Medulla oblongata (tissue), 1 donor: ENCODE data around the gene ZNF737.
"Not testable (repeated sequence)": the region's sequence is repeated elsewhere in the genome, so short reads cannot be mapped to it uniquely, and the experiment has no call there.

Experiments used
- DNase-seq: peaks from one replicate; pipeline ENCODE4 v3.0.0-alpha.2; 2015; ENCODE audit errors: extremely low spot score

Gene ZNF737

DNA sequence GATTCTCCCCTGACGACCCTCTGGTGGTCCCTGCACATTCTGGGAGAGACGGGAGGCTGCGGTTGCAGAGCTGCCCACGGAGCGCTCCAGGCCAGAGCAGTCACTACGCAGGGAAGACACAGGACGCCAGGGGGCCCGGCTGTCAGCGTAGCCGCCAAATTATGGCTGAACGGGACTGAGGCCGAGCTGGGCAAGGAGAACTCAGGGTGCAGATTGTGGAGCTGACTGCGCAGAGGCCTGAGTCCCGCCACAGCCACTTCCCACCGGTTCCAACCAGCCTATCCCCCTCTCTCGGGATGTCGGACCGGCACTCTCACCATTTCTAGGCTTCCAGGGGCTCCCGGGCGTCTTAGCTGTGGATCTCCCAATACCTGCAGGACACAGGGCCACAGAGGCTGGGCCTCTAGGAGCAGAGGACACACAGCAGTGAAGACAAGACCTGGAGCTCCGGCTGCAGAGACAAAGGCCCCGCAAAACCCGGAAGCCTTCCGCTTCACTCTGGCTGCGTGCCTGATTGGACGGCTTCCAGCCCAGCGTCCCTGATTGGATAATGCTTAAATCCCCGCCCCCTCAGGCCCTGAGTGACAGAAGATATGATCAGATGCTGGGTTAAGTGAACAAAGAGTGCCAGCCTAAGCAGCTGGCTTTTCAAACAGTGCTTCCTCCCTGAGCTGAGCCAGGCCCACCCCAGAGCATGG, at the start of gene ZNF737:
Gene ZNF737 (minus strand): TSS at position 461 of the 698 bp plus-strand sequence. CDS start 141 bp downstream, at position 320.
- DNase-seq: peak; percentile 99

DNA sequence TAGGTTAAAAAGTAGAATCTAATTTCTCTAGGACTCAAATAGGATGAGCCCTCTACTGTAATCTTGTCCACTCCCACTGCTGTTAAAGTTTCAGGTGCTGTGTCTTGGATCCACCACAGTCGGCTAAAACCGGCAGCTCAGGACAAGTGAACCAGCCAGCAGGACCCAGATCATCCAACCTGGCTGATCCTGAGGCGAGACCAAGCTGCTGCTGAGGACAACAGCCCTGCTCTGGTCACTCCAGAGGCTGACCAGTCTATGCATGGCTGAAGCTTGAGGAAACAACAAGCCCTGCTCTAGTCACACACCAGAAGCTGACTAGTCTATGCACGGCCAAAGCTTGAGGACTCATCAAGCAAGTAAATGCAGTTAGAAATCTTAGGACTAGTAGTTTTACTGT, 49.4 kb upstream of the ZNF737 start:
- not testable (repeated sequence) for DNase-seq

DNA sequence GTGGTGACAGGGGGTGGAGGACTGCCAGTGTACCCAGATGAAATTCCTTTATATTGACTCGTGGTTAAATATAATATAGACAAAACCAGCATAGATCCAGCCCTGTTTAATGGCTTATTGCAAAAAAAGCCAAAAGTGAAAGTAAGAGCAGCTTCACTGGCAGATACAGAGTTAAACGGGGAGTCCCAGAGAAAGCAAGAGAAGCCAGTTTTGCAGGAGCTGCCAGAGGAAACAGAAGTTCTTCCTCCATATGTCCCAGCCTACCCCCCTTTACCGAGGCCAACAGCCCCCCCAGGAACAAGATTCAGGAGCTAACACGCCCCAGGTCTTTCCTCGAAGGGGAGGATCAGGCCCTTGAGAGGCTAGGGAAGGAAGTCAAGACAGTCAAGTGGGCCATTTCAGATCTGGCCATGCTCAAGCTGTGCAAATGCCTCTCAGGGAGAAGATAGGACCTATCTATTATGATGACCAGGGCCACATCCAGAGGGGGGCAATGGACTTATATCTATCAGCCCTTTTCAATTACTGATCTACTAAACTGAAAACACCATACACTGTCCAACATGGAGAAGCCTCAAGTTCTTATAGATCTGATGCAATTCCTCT, 47.2 kb upstream of the ZNF737 start:
- DNase-seq: no peak

DNA sequence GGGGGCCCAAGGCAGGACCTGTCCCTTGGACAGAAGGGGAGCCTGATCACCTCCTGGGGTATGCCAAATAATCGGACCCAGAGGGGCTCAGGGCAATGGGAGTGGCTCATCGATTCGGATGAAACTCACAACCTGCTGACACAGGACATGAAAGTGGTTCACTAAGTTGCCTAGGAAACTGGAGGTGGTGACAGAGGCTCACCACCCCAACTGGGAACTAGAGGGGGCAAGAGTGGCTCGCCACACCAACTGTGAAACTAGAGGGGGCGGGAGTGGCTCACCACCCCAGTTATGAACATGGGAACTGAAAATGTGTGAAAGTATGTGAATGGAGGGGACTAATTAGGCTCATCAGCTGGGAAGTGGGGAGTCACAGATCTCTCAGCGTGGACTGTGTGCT, 46.3 kb upstream of the ZNF737 start:
- DNase-seq: no peak

DNA sequence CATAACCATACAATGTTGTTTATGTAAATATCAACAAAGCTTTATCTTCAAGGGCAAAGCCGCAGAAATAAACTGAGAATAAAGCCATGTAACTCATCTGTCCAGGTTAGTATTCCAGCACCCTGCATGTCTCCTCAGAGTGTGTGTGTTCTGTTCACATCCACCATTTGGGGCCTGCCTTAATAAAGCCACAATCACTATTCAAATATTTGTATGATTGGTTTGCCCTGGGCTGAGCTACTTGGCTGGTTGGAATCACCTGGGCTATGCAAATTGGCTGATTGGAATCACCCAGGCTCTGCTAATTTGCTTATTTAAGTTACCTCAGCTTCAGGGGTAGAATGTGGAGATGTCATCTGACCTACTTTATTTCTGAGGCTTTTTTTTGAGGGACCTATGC, 42.4 kb upstream of the ZNF737 start:
- DNase-seq: no peak

DNA sequence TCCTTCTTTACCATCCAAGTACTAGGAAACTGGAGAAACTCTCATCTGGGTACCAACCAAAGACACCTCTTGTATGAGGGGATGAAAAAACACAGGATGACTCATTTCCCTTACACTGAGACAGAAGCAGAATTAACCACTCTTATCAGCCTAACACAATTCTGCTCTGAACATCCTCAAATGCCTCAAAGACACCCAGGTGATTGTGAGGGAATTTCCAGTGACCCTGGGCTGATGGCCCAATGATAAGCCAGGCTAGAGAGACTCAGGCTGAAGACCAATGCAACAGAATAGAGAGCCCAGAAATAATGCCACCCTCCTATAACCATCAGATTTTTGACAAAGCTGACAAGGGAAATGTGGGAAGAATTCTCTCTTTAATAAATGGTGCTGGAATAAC, 7.0 kb downstream of the ZNF737 start:
- DNase-seq: no peak

DNA sequence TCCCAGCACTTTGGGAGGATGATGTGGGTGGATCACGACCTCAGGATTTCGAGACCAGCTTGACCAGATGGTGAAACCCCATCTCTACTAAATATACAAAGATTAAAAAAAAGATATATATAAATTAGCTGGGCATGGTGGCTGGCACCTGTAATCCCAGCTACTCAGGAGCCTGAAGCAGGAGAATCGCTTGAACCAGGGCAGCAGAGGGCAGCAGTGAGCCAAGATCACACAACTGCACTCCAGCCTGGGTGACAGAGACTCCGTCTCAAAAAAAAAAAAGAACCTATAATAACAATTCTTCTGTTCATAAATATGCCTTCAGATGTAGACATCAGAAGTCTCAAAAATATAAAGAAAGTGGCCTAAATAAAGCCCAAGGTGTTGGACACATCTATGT, 7.6 kb downstream of the ZNF737 start:
- DNase-seq: no peak

DNA sequence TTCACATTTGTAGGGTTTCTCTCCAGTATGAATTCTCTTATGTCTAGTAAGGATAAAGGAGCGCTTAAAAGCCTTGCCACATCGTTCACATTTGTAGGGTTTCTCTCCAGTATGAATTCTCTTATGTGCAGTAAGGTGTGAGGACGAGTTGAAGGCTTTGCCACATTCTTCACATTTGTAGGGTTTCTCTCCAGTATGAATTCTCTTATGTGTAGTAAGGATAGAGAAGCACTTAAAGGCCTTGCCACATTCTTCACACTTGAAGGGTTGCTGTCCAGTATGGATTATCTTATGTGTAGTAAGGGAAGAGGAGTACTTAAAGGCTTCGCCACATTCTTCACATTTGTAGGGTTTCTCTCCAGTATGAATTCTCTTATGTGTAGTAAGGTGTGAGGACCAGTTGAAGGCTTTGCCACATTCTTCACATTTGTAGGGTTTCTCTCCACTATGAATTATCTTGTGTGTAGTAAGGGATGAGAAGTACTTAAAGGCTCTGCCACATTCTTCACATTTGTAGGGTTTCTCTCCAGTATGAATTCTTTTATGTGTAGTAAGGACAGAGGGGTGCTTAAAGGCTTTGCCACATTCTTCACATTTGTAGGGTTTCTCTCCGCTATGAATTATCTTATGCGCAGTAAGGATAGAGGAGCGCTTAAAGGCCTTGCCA, 20.8 kb downstream of the ZNF737 start:
- DNase-seq: not testable (repeated sequence)

DNA sequence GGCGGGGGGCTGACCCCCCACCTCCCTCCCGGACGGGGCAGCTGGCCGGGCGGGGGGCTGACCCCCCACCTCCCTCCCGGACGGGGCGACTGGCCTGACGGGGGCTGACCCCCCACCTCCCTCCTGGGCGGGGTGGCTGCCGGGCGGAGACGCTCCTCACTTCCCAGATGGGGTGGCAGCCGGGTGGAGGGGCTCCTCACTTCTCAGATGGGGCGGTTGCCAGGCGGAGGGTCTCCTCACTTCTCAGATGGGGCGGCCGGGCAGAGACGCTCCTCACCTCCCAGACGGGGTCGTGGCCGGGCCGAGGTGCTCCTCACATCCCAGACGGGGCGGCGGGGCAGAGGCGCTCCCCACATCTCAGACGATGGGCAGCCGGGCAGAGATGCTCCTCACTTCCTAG, 35.3 kb downstream of the ZNF737 start:
- not testable (repeated sequence) for DNase-seq

DNA sequence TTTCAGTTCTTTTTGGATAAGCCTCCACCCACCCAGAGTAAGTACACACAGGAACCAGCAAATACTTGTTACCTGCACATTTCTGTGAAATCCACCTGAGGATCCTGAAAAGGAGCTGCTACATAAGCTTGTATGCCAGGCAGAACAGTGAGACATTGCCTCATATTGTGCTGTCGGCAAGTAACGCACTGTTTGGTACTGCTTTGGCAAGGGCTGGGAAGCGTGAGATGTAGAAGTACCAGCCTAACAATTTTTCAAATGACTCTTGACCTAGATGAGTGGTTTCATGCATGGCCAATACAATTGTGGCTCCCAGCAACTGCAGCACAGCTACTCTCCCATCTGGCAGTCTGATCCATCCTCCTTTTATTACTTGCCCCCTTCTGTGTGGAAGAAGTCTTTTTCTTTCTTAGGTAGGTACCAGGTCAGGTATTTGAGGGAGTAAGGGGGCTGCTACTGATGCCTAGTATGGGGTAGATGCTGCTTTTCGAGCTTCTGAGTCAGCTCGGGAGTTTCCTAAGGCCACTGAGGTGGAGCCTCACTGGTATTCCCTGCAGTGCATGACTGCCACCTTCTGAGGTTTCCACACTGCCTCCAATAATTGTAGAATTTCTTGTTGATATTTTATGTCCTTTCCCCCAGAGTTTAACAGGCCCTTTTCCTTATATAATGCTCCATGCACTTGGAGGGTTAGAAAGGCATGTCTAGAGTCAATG, 52.2 kb downstream of the ZNF737 start:
- DNase-seq: peak; percentile 12

DNA sequence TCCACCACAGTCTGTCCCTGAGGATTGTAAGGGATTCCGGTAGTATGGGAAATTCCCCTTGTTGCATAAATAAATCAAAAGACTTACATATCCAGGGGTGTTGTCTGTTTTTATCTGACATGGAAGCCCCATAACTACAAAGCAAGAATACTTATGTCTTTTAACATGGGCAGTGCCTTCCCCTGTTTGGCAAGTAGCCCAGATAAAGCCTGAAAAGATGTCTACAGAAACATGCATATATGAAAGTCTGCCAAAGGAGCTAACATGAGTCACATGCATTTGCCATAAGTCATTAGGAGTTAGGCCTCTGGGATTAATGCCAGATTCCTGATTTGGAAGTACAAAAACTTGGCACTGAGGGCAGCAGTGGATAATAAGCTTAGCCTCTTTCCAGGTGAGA, 62.1 kb downstream of the ZNF737 start:
- DNase-seq: no peak
